Liver (tissue), 9 donors: ENCODE results near the gene RAMP2. TPM values are rescaled to one million over a fixed set of nuclear protein-coding genes. Genes with fewer than 3 reads are reported as not detected.

Experiments used
- DNase-seq: peaks from one replicate; pipeline ENCODE4 v3.0.0-alpha.2; 2017; ENCODE audit warnings: low spot score
- H3K27ac ChIP-seq, 2 donors: one replicate each; pipeline ENCODE4 v1.7.0; 2013; ENCODE audit warnings: inconsistent platforms in 2 of 2, low read length in 2 of 2, control low read depth in 1 of 2, low read depth in 1 of 2, mild to moderate bottlenecking in 1 of 2
- H3K27me3 ChIP-seq, 4 donors: one replicate each; pipeline versions ENCODE4 v1.6.1 to v1.7.0; 2013; ENCODE audit warnings: low read length in 3 of 4, inconsistent platforms in 1 of 4, mild to moderate bottlenecking in 1 of 4, moderate library complexity in 1 of 4; ENCODE audit not compliant: control insufficient read depth in 4 of 4, insufficient read depth in 4 of 4
- H3K36me3 ChIP-seq, 4 donors: one replicate each; pipeline versions ENCODE4 v1.6.1 to v1.7.0; 2013; ENCODE audit warnings: low read length in 3 of 4, mild to moderate bottlenecking in 3 of 4, low read depth in 1 of 4, moderate library complexity in 1 of 4; ENCODE audit not compliant: control insufficient read depth in 4 of 4, insufficient read depth in 3 of 4
- H3K4me1 ChIP-seq, 4 donors: one replicate each; pipeline versions ENCODE4 v1.6.1 to v1.7.0; 2013; ENCODE audit warnings: low read length in 3 of 4, mild to moderate bottlenecking in 3 of 4, moderate library complexity in 1 of 4; ENCODE audit not compliant: control insufficient read depth in 4 of 4, insufficient read depth in 4 of 4
- H3K4me3 ChIP-seq, 3 donors: one replicate each; pipeline versions ENCODE4 v1.6.1 to v1.7.0; 2013; ENCODE audit warnings: low read length in 3 of 3, control low read depth in 1 of 3, low read depth in 1 of 3, mild to moderate bottlenecking in 1 of 3
- H3K9ac ChIP-seq, 2 donors: one replicate each; pipeline ENCODE4 v1.7.0; 2013; ENCODE audit warnings: low read length in 2 of 2, mild to moderate bottlenecking in 2 of 2, moderate library complexity in 2 of 2, control low read depth in 1 of 2, low read depth in 1 of 2
- H3K9me3 ChIP-seq, 4 donors: one replicate each; pipeline versions ENCODE4 v1.6.1 to v1.7.0; 2013; ENCODE audit warnings: low read length in 3 of 4; ENCODE audit not compliant: control insufficient read depth in 4 of 4
- EGR1 ChIP-seq, 2 donors: IDR thresholded peaks; 2 replicates each; pipeline ENCODE4 v1.6.1; 2016 to 2018; ENCODE audit warnings: antibody characterized with exemption in 2 of 2, low read depth in 2 of 2
- FOXA2 ChIP-seq: IDR thresholded peaks from 2 replicates; pipeline ENCODE4 v1.6.1; 2016; ENCODE audit warnings: antibody characterized with exemption
- GABPA ChIP-seq, 2 donors: IDR thresholded peaks in 1 of 2; conservative IDR thresholded peaks in 1 of 2; 2 replicates each; pipeline ENCODE4 v1.6.1; 2016; ENCODE audit warnings: antibody characterized with exemption in 2 of 2, mild to moderate bottlenecking in 1 of 2, moderate library complexity in 1 of 2
- HNF4A ChIP-seq, 2 donors: conservative IDR thresholded peaks; 2 replicates each; pipeline ENCODE4 v1.6.1; 2016; ENCODE audit warnings: antibody characterized with exemption in 2 of 2, mild to moderate bottlenecking in 2 of 2
- MAX ChIP-seq: IDR thresholded peaks from 2 replicates; pipeline ENCODE4 v1.6.1; 2016; ENCODE audit warnings: antibody characterized with exemption
- NR2F2 ChIP-seq: IDR thresholded peaks from 2 replicates; pipeline ENCODE4 v1.6.1; 2016; ENCODE audit warnings: antibody characterized with exemption
- RAD21 ChIP-seq, 2 donors: IDR thresholded peaks; 2 replicates each; pipeline ENCODE4 v1.6.1; 2016; ENCODE audit warnings: antibody characterized with exemption in 2 of 2, mild to moderate bottlenecking in 2 of 2
- RXRA ChIP-seq, 2 donors: IDR thresholded peaks; 2 replicates each; pipeline ENCODE4 v1.6.1; 2017 to 2018; ENCODE audit warnings: antibody characterized with exemption in 2 of 2, mild to moderate bottlenecking in 1 of 2
- SP1 ChIP-seq: IDR thresholded peaks from 2 replicates; pipeline ENCODE4 v1.6.1; 2018; ENCODE audit warnings: antibody characterized with exemption, mild to moderate bottlenecking
- TAF1 ChIP-seq: conservative IDR thresholded peaks from 2 replicates; pipeline ENCODE4 v1.6.1; 2016; ENCODE audit warnings: antibody characterized with exemption, mild to moderate bottlenecking
- WGBS: extraction: QIAGEN DNeasy Blood & Tissue Kit; methylation state at CpG from one replicate; pipeline ENCODE4 v1.1.7; 2013; 5-methylcytosine and 5-hydroxymethylcytosine counted together
- polyA plus RNA-seq, 2 donors: library from polyadenylated mRNA; stranded (reverse) in 1 of 2; unstranded in 1 of 2; fragments of 200-250 nt in 1 of 2; fragments of >200 nt in 1 of 2; fragmentation: Nextera tagmentation in 1 of 2; extraction: Ambion mirVana in 1 of 2; gene quantifications; one replicate each; pipeline versions ENCODE4 v1.2.1 to v1.2.3, GENCODE V29; 2013 to 2015
- total RNA-seq, 2 donors: library from RNA; depleted of rRNA; stranded (reverse); fragments of >200 nt; gene quantifications; one replicate each; pipeline ENCODE4 v1.2.3, GENCODE V29; 2014
- TF ChIP-seq, protein P1 (sequence below): IDR thresholded peaks from 2 replicates; pipeline ENCODE4 v1.6.1; 2016; ENCODE audit warnings: antibody characterized with exemption
- TF ChIP-seq, protein P2 (sequence below): IDR thresholded peaks from 2 replicates; pipeline ENCODE4 v1.6.1; 2016; ENCODE audit warnings: antibody characterized with exemption, mild to moderate bottlenecking
- TF ChIP-seq, protein P3 (sequence below): IDR thresholded peaks from 2 replicates; pipeline ENCODE4 v1.6.1; 2016; ENCODE audit warnings: antibody characterized with exemption
- donor health status: healthy.
- donor health status: healthy.
- donor health status: healthy.
- donor health status: healthy.
- donor health status: healthy.

Gene RAMP2
- total and polyA plus RNA-seq, 4 donors: 0.92 to 17.2 (median 5.1) TPM

- Histone ChIP-seq H3K4me1 (peaks cover 0 to 13% (median 9%) of the 10 kb centered on the region in 4 donors), H3K9ac (no peak overlapping the region), H3K36me3 (no peaks in the 10 kb centered on the region), H3K27me3 (no peaks in the 10 kb centered on the region), H3K4me3 (no peak overlapping the region), H3K9me3 (no peaks in the 10 kb centered on the region), H3K27ac (no peak overlapping the region)
- no peak for DNase-seq
- WGBS: 53% methylated on average over 2 of the region's 2 CpGs
- TF ChIP-seq NR2F2 (no peak), SP1 (no peak)
These were observed 42.3 kb downstream of the RAMP2 start for GRCh38 chr17:42803074-42803883.

- Histone ChIP-seq H3K36me3 (no peaks in the 10 kb centered on the region), H3K27me3 (no peaks in the 10 kb centered on the region), H3K9me3 (no peaks in the 10 kb centered on the region), H3K9ac (no peak overlapping the region), H3K27ac (no peak overlapping the region), H3K4me3 (no peak overlapping the region), H3K4me1 (peaks cover 0 to 14% (median 5%) of the 10 kb centered on the region in 4 donors)
- no peak for DNase-seq
- TF ChIP-seq HNF4A (conservative IDR thresholded peaks at IDR 0.05): peak in 1 of 2 donors; percentile 37
- TF ChIP-seq SP1: peak; percentile 46
- no peak for TF ChIP-seq NR2F2
- TF ChIP-seq RXRA (IDR thresholded peaks at IDR 0.05): peak in 1 of 2 donors; percentile 9
- TF ChIP-seq FOXA2: peak; percentile 31
- TF ChIP-seq, protein P1, sequence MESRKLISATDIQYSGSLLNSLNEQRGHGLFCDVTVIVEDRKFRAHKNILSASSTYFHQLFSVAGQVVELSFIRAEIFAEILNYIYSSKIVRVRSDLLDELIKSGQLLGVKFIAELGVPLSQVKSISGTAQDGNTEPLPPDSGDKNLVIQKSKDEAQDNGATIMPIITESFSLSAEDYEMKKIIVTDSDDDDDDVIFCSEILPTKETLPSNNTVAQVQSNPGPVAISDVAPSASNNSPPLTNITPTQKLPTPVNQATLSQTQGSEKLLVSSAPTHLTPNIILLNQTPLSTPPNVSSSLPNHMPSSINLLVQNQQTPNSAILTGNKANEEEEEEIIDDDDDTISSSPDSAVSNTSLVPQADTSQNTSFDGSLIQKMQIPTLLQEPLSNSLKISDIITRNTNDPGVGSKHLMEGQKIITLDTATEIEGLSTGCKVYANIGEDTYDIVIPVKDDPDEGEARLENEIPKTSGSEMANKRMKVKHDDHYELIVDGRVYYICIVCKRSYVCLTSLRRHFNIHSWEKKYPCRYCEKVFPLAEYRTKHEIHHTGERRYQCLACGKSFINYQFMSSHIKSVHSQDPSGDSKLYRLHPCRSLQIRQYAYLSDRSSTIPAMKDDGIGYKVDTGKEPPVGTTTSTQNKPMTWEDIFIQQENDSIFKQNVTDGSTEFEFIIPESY: no peak
- TF ChIP-seq, protein P2, sequence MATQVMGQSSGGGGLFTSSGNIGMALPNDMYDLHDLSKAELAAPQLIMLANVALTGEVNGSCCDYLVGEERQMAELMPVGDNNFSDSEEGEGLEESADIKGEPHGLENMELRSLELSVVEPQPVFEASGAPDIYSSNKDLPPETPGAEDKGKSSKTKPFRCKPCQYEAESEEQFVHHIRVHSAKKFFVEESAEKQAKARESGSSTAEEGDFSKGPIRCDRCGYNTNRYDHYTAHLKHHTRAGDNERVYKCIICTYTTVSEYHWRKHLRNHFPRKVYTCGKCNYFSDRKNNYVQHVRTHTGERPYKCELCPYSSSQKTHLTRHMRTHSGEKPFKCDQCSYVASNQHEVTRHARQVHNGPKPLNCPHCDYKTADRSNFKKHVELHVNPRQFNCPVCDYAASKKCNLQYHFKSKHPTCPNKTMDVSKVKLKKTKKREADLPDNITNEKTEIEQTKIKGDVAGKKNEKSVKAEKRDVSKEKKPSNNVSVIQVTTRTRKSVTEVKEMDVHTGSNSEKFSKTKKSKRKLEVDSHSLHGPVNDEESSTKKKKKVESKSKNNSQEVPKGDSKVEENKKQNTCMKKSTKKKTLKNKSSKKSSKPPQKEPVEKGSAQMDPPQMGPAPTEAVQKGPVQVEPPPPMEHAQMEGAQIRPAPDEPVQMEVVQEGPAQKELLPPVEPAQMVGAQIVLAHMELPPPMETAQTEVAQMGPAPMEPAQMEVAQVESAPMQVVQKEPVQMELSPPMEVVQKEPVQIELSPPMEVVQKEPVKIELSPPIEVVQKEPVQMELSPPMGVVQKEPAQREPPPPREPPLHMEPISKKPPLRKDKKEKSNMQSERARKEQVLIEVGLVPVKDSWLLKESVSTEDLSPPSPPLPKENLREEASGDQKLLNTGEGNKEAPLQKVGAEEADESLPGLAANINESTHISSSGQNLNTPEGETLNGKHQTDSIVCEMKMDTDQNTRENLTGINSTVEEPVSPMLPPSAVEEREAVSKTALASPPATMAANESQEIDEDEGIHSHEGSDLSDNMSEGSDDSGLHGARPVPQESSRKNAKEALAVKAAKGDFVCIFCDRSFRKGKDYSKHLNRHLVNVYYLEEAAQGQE: no peak
- WGBS: 72% methylated on average over 1 of the region's 1 CpG
These were observed 43.9 kb downstream of the RAMP2 start for GRCh38 chr17:42804918-42805367.

GRCh38 chr17:42806249-42806648 lies 45.2 kb downstream of the RAMP2 start:
- WGBS: 84% methylated on average over 1 of the region's 1 CpG
- no peak for TF ChIP-seq HNF4A (conservative IDR thresholded peaks at IDR 0.05)
- TF ChIP-seq RAD21 (IDR thresholded peaks at IDR 0.05): no peak
- no peak for TF ChIP-seq TAF1
- no peak for TF ChIP-seq GABPA (IDR thresholded peaks at IDR 0.05 in 1 of 2, conservative IDR thresholded peaks at IDR 0.05 in 1 of 2)
- no peak for TF ChIP-seq EGR1 (IDR thresholded peaks at IDR 0.05; ENCODE audit: low read depth in 2 of 2)
- TF ChIP-seq, protein P3, sequence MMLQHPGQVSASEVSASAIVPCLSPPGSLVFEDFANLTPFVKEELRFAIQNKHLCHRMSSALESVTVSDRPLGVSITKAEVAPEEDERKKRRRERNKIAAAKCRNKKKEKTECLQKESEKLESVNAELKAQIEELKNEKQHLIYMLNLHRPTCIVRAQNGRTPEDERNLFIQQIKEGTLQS: no peak
- TF ChIP-seq MAX: no peak
- H3K36me3 ChIP-seq: peaks cover 0 to 9% (median 7%) of the 10 kb centered on the region in 4 donors
- H3K4me1 ChIP-seq: peaks cover 0 to 14% (median 5%) of the 10 kb centered on the region in 4 donors
- no peaks in the 10 kb centered on the region for H3K27me3 ChIP-seq
- H3K9ac ChIP-seq: no peak overlapping the region
- no peaks in the 10 kb centered on the region for H3K9me3 ChIP-seq
- no peak for DNase-seq
- no peak overlapping the region for H3K27ac ChIP-seq
- no peak overlapping the region for H3K4me3 ChIP-seq
